Lower leg skin (tissue), 4 donors: ENCODE results near the gene PMPCA. TPM values are rescaled to one million over a fixed set of nuclear protein-coding genes. Genes with fewer than 3 reads are reported as not detected.

Experiments
- DNase-seq, 2 donors: peaks; one replicate each; pipeline ENCODE4 v3.0.0-alpha.2; 2019; ENCODE audit warnings: low spot score in 2 of 2
- H3K4me3 ChIP-seq: fragments of 200-600 bp; sonication (generic); 2 replicates; pipeline ENCODE4 v1.5.1; 2017; ENCODE audit warnings: mild to moderate bottlenecking, low read depth; ENCODE audit not compliant: poor library complexity, severe bottlenecking
- CTCF ChIP-seq, 3 donors: fragments of 450-650 bp; IDR thresholded peaks; one replicate each; pipeline ENCODE4 v1.5.1; 2016; ENCODE audit warnings: antibody characterized with exemption in 3 of 3, mild to moderate bottlenecking in 3 of 3, moderate library complexity in 2 of 3
- POLR2A ChIP-seq, 2 donors: fragments of 450-650 bp; IDR thresholded peaks; one replicate each; pipeline ENCODE4 v1.6.1; 2016 to 2017; ENCODE audit warnings: antibody characterized with exemption in 2 of 2, mild to moderate bottlenecking in 1 of 2, moderate library complexity in 1 of 2
- WGBS, 2 donors: methylation state at CpG; one replicate each; pipeline ENCODE4 v1.1.5; 2018; 5-methylcytosine and 5-hydroxymethylcytosine counted together
- intact Hi-C: fragments of 100-400 bp; cut with DNase I; formaldehyde crosslinking; loops from one replicate; pipeline ENCODE4 v1.15.0; 2023; ENCODE audit warnings: low total_unique reads
- total RNA-seq, 4 donors: library from RNA; depleted of rRNA; stranded (reverse); fragments of >200 nt; gene quantifications; one replicate each; pipeline ENCODE4 v1.1.0, GENCODE V29; 2016

PMPCA gene
- total RNA-seq, 4 donors from 2014 or later: 35.9 to 59.6 (median 38.1) TPM

DNA sequence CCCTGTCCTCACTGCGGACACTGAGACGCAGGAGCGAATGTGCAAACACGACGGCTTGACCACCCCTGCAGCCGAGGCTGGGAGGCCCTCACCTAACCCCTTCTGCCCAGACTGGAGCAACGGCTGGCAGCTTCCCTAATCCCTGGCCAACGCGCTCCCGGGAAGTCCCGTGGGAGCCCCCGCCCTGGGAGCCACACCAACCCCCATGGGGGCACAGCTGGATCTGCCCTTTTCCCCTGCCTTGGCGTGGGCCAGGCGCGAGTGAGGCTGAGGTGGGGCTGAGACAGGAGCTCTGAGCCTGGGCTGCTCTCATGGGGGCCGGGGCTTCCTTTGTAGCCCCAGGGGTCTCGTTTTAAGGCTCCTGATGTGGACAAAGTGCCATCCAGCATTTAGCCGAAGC, 42.3 kb upstream of the PMPCA start:
- no peak for DNase-seq
- WGBS, 2 donors: 66 to 72% methylated on average over 13 to 17 of the region's 18 CpGs
- H3K4me3 ChIP-seq: no peak overlapping the region
- intact Hi-C loops: no loop called here
- TF ChIP-seq POLR2A (IDR thresholded peaks at IDR 0.05) (no peak), CTCF (IDR thresholded peaks at IDR 0.05) (no peak)

DNA sequence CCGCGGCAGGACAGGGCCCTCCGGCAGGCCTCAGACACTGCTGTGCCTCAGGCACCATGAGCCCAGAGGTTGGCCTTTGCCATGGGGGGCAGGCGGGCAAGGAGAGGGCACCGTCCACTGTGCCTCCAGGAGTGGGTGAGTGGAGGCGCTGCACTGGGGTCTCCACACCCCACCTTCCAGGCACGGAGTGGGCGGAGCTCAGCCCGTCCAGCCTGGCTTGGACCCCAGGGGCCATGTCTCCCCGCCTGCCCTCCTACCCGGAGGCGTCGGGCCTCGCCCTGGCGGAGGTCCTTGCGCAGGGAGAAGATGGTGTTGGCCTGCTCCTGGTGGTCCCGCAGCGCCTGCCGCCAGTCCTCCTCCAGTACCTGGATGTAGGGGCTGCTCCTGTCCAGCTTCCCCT, 40.4 kb upstream of the PMPCA start:
- TF ChIP-seq CTCF (IDR thresholded peaks at IDR 0.05) (no peak), POLR2A (IDR thresholded peaks at IDR 0.05) (no peak)
- no peak overlapping the region for H3K4me3 ChIP-seq
- 91% methylated on average over 6 to 16 of the region's 19 CpGs for WGBS, 2 donors
- intact Hi-C loops: no loop called here
- DNase-seq: no peak

DNA sequence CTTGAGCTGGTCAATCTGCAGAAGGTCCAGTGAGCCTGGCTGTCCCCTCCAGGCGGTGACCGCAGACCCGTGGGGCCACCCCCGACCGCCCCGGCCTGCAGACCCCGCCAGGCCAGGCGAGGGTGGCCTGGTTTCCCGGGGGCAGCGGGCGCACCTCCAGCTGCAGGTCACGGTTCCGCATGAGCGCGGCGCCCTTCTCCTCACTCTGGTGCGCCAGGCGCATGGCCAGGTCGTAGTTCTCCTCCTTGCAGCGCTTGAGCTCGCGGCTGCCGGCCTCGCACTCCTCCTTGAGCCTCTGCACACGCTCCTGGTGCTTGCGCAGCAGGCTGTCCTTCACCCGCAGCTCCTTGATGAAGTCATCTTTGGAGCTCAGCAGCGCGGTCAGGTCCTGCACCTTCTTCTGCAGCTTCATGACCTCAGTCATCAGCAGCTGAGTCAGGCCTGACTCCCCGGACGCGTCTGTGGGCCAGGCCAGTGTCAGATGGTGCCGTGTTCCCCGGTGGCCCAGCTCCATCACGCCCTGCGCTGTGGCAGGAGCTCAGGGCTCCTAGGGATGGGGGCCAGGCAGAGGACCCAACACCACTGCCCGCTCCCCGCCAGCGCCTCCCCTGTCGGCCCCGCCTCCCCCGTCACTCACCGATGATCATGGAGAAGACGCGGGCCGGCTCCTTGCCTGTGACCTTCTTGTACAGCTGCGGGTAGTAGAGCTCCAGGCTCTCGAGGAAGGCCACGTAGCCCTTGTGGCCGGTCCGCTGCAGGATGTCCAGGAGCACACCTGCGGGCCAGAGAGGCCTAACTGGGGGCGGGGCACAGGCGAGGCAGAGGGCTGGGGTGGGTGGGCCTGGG, 39.5 kb upstream of the PMPCA start:
- 93 to 95% methylated on average over 44 to 50 of the region's 54 CpGs for WGBS, 2 donors
- TF ChIP-seq CTCF (IDR thresholded peaks at IDR 0.05): no peak
- TF ChIP-seq POLR2A (IDR thresholded peaks at IDR 0.05): no peak
- intact Hi-C loops: no loop called here
- no peak for DNase-seq
- H3K4me3 ChIP-seq: no peak overlapping the region

- WGBS, 2 donors: 68 to 89% methylated on average over 3 to 13 of the region's 13 CpGs
- intact Hi-C loops: no loop called here
- TF ChIP-seq CTCF (IDR thresholded peaks at IDR 0.05) (no peak), POLR2A (IDR thresholded peaks at IDR 0.05) (no peak)
- no peak overlapping the region for H3K4me3 ChIP-seq
- DNase-seq: no peak
These were observed 39.0 kb upstream of the PMPCA start for GRCh38 chr9:136371533-136371880.

GRCh38 chr9:136372006-136372405, 38.5 kb upstream of the PMPCA start:
- TF ChIP-seq POLR2A (IDR thresholded peaks at IDR 0.05) (no peak), CTCF (IDR thresholded peaks at IDR 0.05) (no peak)
- H3K4me3 ChIP-seq: no peak overlapping the region
- intact Hi-C loops: no loop called here
- DNase-seq: no peak
- WGBS, 2 donors: 89 to 90% methylated on average over 19 to 21 of the region's 21 CpGs
